Glomerular endothelial cell (primary cell): ENCODE results near the gene RSPRY1. TPM values are rescaled to one million over a fixed set of nuclear protein-coding genes. Genes with fewer than 3 reads are reported as not detected.

Experiments
- DNase-seq: peaks from one replicate; pipeline ENCODE4 v3.0.0-alpha.2; 2011; ENCODE audit warnings: low read depth, low spot score; ENCODE audit errors: extremely low read depth
- total RNA-seq: library from RNA; depleted of rRNA; stranded (reverse); fragments of >200 nt; gene quantifications from 2 replicates; pipeline ENCODE4 v1.2.3, GENCODE V29; 2015

Gene RSPRY1
- total RNA-seq, 1 donor from 2014 or later = 47.1 TPM

DNA sequence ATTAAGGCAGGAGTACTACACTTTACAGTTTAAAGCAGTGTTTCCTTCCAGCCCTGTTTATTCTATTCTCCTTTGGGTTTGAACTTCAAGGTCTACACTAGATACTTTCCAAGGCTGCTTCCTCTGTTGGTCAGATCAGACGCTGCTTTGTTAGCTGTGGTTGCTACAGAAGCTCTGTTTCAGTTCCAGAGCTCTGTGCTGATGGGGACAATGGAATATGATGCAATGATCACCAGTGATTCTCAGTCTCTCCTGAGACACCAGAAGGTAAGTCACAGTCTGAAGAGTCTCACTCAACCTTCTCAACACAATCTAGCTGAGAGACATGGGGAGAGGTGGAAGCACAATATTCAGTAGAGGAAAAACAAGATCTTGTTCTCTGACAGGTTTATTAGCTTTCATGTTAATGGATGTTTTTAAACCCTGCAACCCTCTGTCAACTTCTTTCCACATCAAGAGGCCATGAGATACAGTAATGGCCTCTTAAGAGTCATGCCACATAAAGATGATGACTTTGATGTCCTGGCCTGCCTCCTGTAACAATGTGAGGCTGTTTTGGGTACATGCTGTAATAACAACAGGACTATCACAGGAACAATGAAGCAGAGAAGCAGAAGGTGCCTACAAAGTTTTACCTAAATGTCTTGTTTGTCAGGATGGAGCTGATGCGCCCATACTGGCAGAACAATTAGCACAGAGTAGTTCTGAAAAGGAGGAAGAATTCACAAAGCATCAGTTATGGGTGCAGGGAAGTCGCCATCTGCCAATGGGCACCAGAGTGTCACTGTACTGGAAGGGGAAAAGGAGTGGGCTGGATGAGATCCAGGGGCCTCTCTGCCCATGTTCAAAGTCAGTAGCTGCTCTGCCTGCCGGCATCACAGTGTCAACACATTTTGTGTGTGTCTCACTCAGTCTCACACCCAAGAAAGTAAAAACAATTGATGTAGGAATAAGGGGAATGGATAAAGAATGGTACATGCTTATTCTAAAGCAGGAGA, 33.7 kb upstream of the RSPRY1 start:
- no peak for DNase-seq

- no peak for DNase-seq
Observed at GRCh38 chr16:57153841-57154240, 32.3 kb upstream of the RSPRY1 start.

DNA sequence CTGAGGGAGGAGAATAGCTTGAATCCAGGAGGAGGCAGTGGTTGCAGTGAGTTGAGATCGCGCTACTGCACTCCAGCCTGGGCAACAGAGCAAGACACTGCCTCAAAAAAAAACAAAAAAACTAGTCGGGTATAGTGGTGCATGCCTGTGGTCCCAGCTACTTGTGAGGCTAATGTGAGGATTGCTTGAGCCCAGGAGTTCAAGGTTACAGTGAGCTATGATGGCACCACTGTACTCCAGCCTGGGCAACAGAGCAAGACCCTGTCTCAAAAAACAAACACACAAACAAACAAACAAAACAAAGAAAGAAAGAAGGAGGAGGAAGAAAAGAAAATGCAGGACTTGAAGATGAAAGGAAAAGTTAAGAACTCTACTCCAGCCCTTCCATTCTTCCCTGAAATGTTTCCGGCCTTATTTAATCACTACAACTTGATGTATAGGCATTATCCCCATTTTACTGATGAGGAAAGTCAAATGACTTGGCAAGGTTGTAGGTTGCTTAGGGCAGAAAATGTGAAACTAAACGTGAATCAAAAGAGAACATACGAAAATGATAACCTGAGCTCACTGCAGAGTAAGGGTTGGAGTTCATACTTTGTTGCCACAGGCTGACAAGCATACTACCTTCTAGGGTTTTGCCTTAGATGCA, 30.3 kb upstream of the RSPRY1 start:
- no peak for DNase-seq

DNA sequence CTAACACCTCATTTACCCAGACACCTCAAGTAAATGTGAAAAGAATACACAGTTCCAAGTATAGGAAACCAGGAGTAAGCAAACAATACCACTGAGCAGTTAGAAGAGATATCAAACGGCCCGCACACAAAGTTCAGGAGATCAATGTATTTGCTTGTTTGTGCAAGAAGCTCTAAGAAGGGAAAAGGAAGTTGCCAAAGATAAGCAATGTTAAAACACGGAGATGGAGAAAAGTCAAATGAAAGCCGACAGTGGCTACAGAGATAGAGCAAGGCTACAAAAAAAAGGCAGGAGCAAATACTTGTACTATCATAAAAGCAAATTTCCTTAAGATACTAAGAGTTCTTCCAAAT, 29.8 kb upstream of the RSPRY1 start:
- no peak for DNase-seq

- DNase-seq = no peak
Observed at GRCh38 chr16:57157533-57157932, 28.6 kb upstream of the RSPRY1 start.

- DNase-seq = no peak
Observed at GRCh38 chr16:57159447-57159846, 26.7 kb upstream of the RSPRY1 start.

DNA sequence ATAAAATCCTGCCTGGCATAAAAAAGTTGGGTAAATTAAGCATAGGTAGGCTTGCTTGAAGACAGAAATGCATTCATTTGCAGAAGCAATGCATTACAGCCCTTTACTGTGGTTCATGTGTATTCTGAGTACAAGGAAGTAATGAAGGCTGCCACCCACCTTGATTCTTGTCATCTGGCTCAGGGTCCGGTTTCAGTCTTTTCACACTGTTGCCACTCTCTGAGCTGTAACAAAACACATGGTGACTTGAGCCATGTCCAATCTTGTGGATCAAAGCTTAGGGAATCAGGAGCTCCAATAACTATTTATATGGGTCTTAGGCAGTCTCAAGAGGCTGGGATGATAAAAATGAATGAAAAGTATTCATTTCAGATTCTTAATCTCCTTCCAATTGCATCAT, 22.3 kb upstream of the RSPRY1 start:
- DNase-seq = no peak

GRCh38 chr16:57165483-57165882, 20.6 kb upstream of the RSPRY1 start:
- no peak for DNase-seq

DNA sequence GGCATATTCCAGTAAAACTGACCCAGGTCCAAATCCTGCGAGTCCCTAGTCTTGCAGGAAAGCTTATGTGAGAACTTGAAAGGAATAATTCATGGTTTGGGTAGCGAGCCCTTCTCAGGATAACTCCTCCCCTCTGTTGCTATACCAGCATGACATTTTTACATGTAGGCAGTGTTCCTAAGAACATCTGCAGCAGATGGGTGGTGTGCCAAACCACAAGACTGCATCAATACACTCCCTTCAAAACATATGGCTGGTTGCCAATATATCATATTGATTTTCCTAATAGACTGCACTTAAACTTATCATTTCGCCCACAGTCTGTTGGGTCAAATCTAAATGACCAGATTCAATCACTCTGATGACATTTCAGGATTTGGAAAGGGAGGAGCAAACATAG, 20.2 kb upstream of the RSPRY1 start:
- no peak for DNase-seq

GRCh38 chr16:57166451-57166850, 19.7 kb upstream of the RSPRY1 start:
- DNase-seq = no peak

- DNase-seq = no peak
Observed at GRCh38 chr16:57166951-57167350, 19.2 kb upstream of the RSPRY1 start.

DNA sequence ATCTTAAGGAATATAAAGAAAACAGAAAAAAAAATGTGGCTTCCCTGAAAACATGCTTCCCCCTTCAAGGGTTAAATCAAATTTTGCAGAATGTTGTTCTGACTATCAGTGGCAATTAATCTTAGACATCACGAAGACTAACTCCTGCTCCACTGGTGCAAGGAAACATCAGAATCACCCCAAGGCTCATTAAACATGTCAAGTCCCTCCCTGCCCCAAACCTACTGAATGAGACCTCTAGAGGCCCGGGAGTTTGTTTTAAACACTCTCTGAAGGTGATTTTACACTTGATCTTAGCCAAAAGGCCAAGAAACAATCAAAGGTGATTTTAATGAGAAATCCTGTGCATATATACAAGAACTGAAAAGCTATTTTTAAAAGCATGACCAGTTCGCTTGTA, 18.6 kb upstream of the RSPRY1 start:
- no peak for DNase-seq

DNA sequence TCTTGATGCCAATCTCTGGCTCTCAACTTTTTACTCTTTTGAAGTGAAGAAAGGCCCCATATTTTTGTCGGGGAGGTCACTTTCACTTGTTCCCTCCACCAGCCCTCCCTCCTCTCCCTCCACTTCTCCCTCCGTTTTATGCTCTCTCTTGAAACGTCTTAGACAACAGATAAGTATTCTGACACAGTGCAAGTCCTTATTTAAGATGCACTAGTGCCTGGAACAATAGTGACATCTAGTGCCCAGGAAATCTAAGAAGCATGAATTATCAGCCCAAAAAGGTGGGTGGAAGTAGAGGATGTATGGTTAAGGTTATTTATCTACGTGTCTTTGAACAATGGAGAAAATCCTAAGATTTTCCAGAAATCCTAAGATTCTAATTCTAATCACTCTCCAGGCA, 18.2 kb upstream of the RSPRY1 start:
- DNase-seq = peak; percentile 62

DNA sequence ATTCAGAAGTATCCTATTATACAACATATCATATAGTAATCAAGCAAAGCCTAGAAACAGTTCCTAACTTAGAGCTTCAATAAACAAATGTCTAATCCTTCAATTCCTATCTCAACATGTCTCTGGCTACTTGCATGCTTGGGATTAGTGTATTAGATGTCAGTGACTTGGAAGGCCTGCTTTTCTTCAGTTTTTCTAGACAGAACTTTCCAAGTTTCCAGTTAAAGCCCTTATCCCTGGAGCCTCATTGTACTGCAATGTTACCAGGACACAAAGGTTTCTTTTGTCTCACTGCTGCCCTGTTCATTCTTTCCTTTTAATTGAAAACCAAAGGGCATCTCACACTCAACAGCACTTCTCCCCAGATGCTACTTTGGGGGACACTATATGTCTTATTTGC, 16.8 kb upstream of the RSPRY1 start:
- DNase-seq = no peak

DNA sequence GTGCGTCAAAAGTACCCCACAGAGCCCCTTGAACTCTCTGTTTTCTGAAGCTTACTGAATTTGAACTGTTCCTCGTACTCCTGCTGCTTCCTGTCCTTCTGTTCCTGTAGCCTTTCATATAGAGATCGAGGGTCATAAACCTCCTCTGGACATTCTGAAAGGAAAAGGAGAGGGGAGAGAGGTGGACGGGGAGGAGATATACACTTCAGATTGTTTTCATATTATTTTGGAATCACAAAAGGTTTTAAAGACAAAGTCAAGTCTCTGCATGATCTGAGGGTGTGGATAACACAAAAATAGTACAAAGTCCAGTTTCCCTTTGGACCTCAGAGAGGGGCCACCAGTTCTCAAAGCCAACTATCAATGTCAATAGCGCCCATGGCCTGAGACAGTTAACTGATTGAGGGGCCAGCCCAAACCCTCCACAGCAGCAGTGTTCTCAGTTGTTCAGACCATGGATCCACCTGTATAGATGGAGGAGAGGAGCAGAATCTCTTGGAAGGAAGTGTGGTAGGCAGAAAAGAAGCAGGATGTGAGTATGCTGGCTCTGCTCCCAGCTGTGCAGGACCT, 13.3 kb upstream of the RSPRY1 start:
- DNase-seq = no peak

DNA sequence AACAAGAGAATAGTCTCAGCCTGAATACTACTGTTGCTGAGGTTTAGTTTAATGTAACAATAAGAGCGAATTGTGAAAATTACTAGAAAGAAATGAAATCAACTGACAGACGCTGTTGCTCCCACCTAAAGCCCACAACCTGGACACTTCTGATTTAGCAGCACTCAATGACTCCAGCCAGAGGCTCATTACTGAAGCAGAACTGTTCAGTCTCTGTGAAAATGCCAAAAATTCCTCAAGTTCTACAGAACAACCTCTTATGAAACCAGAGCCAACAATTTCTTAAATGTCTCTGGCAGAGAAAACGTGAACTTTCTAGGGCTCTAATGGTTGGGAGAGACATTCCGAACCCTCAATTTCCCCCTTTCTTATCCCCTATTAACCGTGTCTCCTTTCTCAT, 10.2 kb upstream of the RSPRY1 start:
- DNase-seq = no peak

GRCh38 chr16:57178196-57178595, 7.9 kb upstream of the RSPRY1 start:
- DNase-seq = no peak

- no peak for DNase-seq
Observed at GRCh38 chr16:57178793-57179212, 7.3 kb upstream of the RSPRY1 start.

DNA sequence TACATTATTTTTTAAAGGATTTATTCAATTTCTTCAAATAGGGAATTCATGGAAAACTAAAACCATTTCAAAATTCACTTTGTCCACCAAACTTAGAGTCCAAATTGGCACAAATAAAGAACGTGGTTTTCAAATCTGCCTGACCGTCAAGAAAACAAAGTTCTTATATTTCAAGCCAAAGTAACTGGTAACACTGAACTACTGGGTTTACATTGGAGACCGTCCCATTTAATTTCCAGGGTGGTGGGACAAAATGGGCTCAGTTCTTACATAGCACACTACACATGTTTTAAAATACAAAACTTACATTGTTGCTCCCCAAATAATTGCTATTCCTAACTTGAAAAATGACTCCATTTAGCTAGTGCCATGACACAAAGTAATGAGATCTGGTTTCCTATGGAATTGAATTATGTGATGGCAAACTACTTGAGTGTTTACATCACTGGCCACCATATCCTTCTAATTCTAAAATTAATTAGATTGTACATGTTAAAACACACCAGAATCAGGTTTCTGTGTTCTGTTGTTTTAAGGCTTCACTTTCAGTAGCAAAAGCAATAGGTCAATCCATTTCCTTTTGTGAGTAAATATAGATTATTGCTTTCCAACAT, 6.8 kb upstream of the RSPRY1 start:
- no peak for DNase-seq

DNA sequence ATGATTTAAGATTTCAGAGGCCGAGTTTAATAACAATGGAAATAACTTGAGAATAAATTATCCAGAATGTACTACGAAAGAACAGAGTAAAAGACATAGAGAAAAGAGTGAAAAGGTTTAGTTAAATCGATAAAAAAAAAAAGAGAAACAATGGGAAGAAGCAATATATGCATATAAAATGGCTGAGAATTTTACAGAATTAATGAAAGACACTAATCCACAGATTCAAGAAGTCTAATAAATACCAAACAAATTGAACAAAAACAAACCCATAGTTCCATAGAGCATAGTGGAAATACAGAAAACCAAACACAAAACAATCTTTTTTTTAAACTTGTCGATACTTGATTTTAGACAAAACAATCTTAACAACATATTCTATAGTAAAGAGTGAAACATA, 2.0 kb upstream of the RSPRY1 start:
- DNase-seq = no peak

DNA sequence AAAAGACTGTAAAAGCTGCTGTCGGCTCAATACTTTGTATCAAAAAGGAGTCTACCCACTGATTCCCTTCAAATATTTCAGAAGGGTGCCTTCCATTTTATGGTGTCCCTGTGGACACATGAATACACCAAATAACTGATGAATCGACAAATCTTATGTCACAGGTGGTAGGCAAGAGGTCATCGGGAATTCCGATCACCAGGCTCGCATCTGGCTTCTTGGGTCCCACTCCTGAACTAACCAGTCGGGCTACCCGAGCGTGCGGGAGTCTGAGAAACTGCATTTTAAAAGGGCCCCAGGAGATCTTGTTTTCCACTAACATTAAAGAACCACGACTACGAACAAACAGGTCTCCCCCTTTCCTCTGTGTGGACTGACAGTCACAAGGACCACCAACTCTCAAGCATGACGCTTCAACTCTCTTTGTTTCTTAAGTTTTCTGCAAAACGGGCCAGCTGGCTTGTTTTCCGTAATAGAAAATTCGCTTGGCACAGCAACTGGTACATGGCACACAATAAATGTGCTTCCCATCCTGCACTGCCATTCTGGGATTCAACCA, 1.2 kb upstream of the RSPRY1 start:
- DNase-seq = no peak
